Femur (tissue), 1 donor: ENCODE data around the gene UGT2A1.
"Not testable (repeated sequence)": the region's sequence is repeated elsewhere in the genome, so short reads cannot be mapped to it uniquely, and the experiment has no call there.

Source experiments
- DNase-seq: peaks from one replicate; pipeline ENCODE4 v3.0.0-alpha.2; 2017

Gene UGT2A1

GRCh38 chr4:69653147-69653546, at the start of gene UGT2A1:
Gene UGT2A1, minus strand, starts transcription at chr4:69653247. Its CDS starts 5,603 bp downstream, at chr4:69647644.
- DNase-seq: no peak

GRCh38 chr4:69702201-69702600, 49.2 kb upstream of the UGT2A1 start:
- DNase-seq: no peak

- DNase-seq: no peak
Observed at GRCh38 chr4:69701696-69702095, 48.6 kb upstream of the UGT2A1 start.

- no peak for DNase-seq
Observed at GRCh38 chr4:69697536-69698242, 44.6 kb upstream of the UGT2A1 start.

GRCh38 chr4:69689599-69689998, 36.6 kb upstream of the UGT2A1 start:
- no peak for DNase-seq

- no peak for DNase-seq
Observed at GRCh38 chr4:69684804-69685203, 31.8 kb upstream of the UGT2A1 start.

GRCh38 chr4:69668680-69669079, 15.6 kb upstream of the UGT2A1 start:
- no peak for DNase-seq

GRCh38 chr4:69664009-69664408, 11.0 kb upstream of the UGT2A1 start:
- DNase-seq: not testable (repeated sequence)

GRCh38 chr4:69661130-69661803, 8.2 kb upstream of the UGT2A1 start:
- not testable (repeated sequence) for DNase-seq

- DNase-seq: no peak
Observed at GRCh38 chr4:69658133-69658532, 5.1 kb upstream of the UGT2A1 start.

- DNase-seq: no peak
Observed at GRCh38 chr4:69656653-69657158, 3.7 kb upstream of the UGT2A1 start.

GRCh38 chr4:69650872-69651271, 2.2 kb downstream of the UGT2A1 start:
- DNase-seq: no peak

GRCh38 chr4:69649629-69650028, 3.4 kb downstream of the UGT2A1 start:
- no peak for DNase-seq

- DNase-seq: no peak
Observed at GRCh38 chr4:69649207-69649606, 3.8 kb downstream of the UGT2A1 start.

- DNase-seq: no peak
Observed at GRCh38 chr4:69642961-69643360, 10.1 kb downstream of the UGT2A1 start.

- no peak for DNase-seq
Observed at GRCh38 chr4:69640289-69640688, 12.8 kb downstream of the UGT2A1 start.

- no peak for DNase-seq
Observed at GRCh38 chr4:69639542-69639941, 13.5 kb downstream of the UGT2A1 start, which contains the start of gene UGT2A2. Gene UGT2A2, minus strand, starts transcription at chr4:69639642. Its CDS starts 2 bp downstream, at chr4:69639640.

GRCh38 chr4:69617083-69617694, 35.9 kb downstream of the UGT2A1 start:
- DNase-seq: no peak

- no peak for DNase-seq
Observed at GRCh38 chr4:69610484-69610883, 42.6 kb downstream of the UGT2A1 start.

- no peak for DNase-seq
Observed at GRCh38 chr4:69601065-69601464, 52.0 kb downstream of the UGT2A1 start.

- no peak for DNase-seq
Observed at GRCh38 chr4:69600013-69600412, 53.0 kb downstream of the UGT2A1 start.

GRCh38 chr4:69594382-69594781, 58.7 kb downstream of the UGT2A1 start:
- DNase-seq: no peak

GRCh38 chr4:69591364-69591763, 61.7 kb downstream of the UGT2A1 start:
- DNase-seq: no peak

- no peak for DNase-seq
Observed at GRCh38 chr4:69589884-69590283, 63.2 kb downstream of the UGT2A1 start.
